Measurements from ENCODE around the gene PSORS1C2. TPM values are rescaled to one million over a fixed set of nuclear protein-coding genes. Genes with fewer than 3 reads are reported as not detected.

The PSORS1C2 gene
- total RNA-seq, 4 donors from 2014 or later, result not detected

DNA sequence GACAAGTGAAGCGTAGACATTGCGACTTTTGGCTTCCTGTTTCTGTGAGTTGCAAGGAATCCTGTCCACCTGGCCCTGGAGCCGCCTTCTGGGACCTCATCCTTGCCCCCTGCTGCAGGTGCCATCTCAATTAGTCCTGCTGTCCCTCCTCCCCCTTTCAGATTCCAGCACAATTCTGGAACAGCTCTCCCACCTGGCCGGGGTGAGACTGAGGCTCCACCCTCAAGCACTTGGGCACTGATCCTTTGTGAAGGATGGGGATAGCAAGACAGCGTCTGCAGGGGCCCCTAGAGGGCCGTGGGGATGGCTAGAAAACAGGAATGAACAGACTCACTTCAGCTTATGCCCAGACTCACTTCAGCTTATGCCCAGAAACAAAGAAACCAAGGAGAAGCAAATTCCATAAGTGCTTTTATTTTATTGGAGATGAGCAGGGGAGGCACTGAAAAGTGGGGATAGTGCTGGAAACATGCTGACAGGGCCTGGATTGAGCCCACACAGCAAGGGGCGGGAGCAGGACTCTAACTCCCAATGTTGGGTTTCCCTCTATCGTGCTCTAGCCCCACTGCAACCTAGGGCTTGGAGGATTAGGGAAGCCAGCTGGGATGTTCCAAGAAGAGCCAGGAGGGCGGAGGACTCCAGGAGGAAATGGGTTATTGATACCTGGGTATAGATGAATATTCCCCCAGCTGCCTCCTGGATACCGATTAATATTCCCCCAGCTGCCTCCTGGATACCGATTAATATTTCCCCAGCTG is 27.9 kb downstream of the PSORS1C2 start:
- TF ChIP-seq CTCF (IDR thresholded peaks at IDR 0.05), result no peak
- TF ChIP-seq POLR2A (IDR thresholded peaks at IDR 0.05; ENCODE audit: low read depth), result no peak
- TF ChIP-seq EP300 (IDR thresholded peaks at IDR 0.05), result no peak
- no peak for TF ChIP-seq POLR2AphosphoS5 (IDR thresholded peaks at IDR 0.05)
- no peak for DNase-seq (ENCODE audit: extremely low spot score)
- H3K4me1 ChIP-seq, result peaks cover 22 to 26% (median 25%) of the 10 kb centered on the region in 4 donors
- H3K27ac ChIP-seq (replicated peaks in 1 of 4), result no peak overlapping the region
- peaks cover 0 to 7% (median 0%) of the 10 kb centered on the region in 4 donors for H3K27me3 ChIP-seq
- intact Hi-C loops (cut with DNase I), result no loop called here
- H3K4me3 ChIP-seq, result no peak overlapping the region
- 82% methylated on average over 11 of the region's 11 CpGs for WGBS
- H3K36me3 ChIP-seq, result no peaks in the 10 kb centered on the region
- H3K9me3 ChIP-seq, result no peaks in the 10 kb centered on the region

- Histone ChIP-seq H3K27ac (replicated peaks in 1 of 4) (no peak overlapping the region), H3K4me1 (no peaks in the 10 kb centered on the region), H3K9me3 (no peaks in the 10 kb centered on the region), H3K27me3 (peaks cover 0 to 13% (median 0%) of the 10 kb centered on the region in 4 donors), H3K36me3 (no peaks in the 10 kb centered on the region), H3K4me3 (no peak overlapping the region)
- TF ChIP-seq POLR2A (IDR thresholded peaks at IDR 0.05; ENCODE audit: low read depth) (no peak), CTCF (IDR thresholded peaks at IDR 0.05) (no peak), POLR2AphosphoS5 (IDR thresholded peaks at IDR 0.05) (no peak), EP300 (IDR thresholded peaks at IDR 0.05) (no peak)
- DNase-seq (ENCODE audit: extremely low spot score), result no peak
- intact Hi-C loops (cut with DNase I), result no loop called here
- 76% methylated on average over 4 of the region's 4 CpGs for WGBS
Observed at GRCh38 chr6:31107052-31107451, 31.8 kb downstream of the PSORS1C2 start.

GRCh38 chr6:31103136-31103535 is 35.7 kb downstream of the PSORS1C2 start:
- intact Hi-C loops (cut with DNase I), result no loop called here
- Histone ChIP-seq H3K27ac (replicated peaks in 1 of 4) (no peak overlapping the region), H3K9me3 (no peaks in the 10 kb centered on the region), H3K36me3 (no peaks in the 10 kb centered on the region), H3K4me1 (no peaks in the 10 kb centered on the region), H3K4me3 (no peak overlapping the region), H3K27me3 (peaks cover 0 to 6% (median 0%) of the 10 kb centered on the region in 4 donors)
- TF ChIP-seq CTCF (IDR thresholded peaks at IDR 0.05), result no peak
- TF ChIP-seq EP300 (IDR thresholded peaks at IDR 0.05), result no peak
- TF ChIP-seq POLR2A (IDR thresholded peaks at IDR 0.05; ENCODE audit: low read depth), result no peak
- TF ChIP-seq POLR2AphosphoS5 (IDR thresholded peaks at IDR 0.05), result no peak
- DNase-seq (ENCODE audit: extremely low spot score), result no peak
- 92% methylated on average over 2 of the region's 2 CpGs for whole genome bisulfite sequencing

DNA sequence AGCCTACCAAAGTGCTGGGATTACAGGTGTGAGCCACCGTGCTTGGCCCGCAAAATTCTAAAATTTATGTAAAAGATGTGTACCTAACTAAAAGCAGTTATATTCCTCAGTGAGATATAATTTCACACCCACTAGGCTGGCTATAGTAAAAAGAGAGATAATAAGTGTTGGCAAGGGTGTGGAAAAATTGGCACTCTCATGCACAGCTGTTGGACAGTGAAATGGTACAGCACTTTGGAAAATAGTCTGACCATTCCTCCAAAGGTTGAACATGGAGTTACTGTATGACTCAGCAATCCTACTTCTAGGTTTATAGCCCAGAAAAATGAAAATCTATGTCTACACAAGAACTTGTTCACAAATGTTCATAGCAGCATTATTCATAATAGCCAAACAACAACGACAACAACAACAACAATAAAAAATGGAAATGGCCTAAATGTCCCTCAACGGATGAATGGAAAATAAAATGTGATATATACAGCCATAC is 40.4 kb downstream of the PSORS1C2 start:
- intact Hi-C loops (cut with DNase I), result no loop called here
- DNase-seq (ENCODE audit: extremely low spot score), result no peak
- peaks cover 4 to 16% (median 10%) of the 10 kb centered on the region in 4 donors for H3K4me1 ChIP-seq
- H3K4me3 ChIP-seq, result no peak overlapping the region
- no peaks in the 10 kb centered on the region for H3K27me3 ChIP-seq
- no peaks in the 10 kb centered on the region for H3K9me3 ChIP-seq
- no peaks in the 10 kb centered on the region for H3K36me3 ChIP-seq
- no peak overlapping the region for H3K27ac ChIP-seq (replicated peaks in 1 of 4)
- TF ChIP-seq EP300 (IDR thresholded peaks at IDR 0.05) (no peak), POLR2AphosphoS5 (IDR thresholded peaks at IDR 0.05) (no peak)
- WGBS, result 99% methylated on average over 4 of the region's 4 CpGs

DNA sequence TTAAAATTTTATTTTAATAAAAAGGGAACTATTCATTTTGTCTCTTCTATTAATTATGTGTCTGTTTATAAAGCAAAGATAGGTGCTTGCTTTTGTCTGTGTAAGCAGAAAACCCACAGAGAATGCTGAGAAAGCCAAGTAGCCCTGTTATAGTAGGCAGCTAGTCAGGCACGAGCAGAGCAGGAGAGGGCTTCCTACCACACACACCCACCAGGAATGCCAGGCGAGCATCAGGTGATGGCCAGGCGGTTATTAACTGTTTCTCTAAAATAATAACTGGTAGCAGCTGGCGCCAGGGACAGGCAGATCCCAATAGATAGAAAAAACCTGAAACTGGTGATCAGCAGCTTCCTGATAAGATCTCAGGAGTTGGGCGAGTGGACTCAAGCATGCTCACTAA is 42.2 kb downstream of the PSORS1C2 start:
- no peak for TF ChIP-seq POLR2AphosphoS5 (IDR thresholded peaks at IDR 0.05)
- 76% methylated on average over 5 of the region's 5 CpGs for WGBS
- Histone ChIP-seq H3K9me3 (no peaks in the 10 kb centered on the region), H3K27ac (replicated peaks in 1 of 4) (no peak overlapping the region), H3K4me1 (peaks cover 4 to 18% (median 10%) of the 10 kb centered on the region in 4 donors), H3K27me3 (no peaks in the 10 kb centered on the region), H3K4me3 (no peak overlapping the region), H3K36me3 (no peaks in the 10 kb centered on the region)
- DNase-seq (ENCODE audit: extremely low spot score), result no peak
- intact Hi-C loops (cut with DNase I), result no loop called here

Data from esophagus muscularis mucosa (tissue), 4 donors.